ENCODE data around the gene TXNRD2. TPM values are rescaled to one million over a fixed set of nuclear protein-coding genes. Genes with fewer than 3 reads are reported as not detected.
"Not testable (repeated sequence)": the region's sequence is repeated elsewhere in the genome, so short reads cannot be mapped to it uniquely, and the experiment has no call there.

TXNRD2 gene
- total RNA-seq, 1 experiment from 2014 or later = 22.4 TPM

DNA sequence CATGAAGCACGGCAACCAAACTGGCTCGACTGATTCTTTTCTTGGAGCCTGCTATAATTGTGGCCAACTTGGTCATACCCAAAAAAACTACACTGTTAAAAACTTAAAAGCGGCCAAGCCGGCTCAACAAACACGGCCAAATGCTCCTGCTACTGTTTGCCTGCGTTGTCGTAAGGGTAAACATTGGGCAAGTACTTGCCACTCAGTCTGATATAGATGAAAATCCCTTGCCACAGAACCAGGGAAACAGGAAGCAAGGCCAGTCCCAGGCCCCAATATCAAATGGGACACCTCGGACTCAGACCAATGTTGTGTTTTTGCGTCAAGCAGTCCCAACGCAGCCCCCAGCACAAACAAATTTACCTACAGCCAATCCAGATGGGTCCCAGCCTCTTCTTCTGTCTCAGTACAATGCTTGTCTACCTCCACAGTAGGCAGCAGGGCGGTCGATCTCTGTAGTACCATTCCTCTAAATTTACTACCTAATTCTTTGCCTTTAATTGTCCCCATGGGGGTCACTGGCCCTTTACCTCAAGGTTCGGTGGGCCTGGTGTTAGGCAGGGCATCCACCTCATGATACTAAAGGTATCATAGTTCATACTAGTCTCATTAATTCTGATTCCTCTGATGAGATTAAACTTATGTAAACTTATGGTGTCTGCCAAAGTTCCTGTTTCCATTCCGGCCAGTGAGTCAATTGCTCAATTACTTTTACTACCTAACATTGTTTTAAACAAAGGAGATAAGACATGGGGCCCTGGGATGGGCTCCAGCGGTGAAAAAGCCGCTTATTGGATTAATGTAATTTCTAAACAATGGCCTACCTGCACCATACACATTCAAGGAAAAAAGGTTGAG lies 3.8 kb downstream of the TXNRD2 start:
- H4K20me1 ChIP-seq (ENCODE audit: insufficient read depth) = no peaks in the 10 kb centered on the region
- no peak overlapping the region for H3K4me2 ChIP-seq
- H3K9me3 ChIP-seq (ENCODE audit: insufficient read depth, low read depth) = no peaks in the 10 kb centered on the region; the same call in 1 of the 2 replicates
- POLR2A ChIA-PET (ENCODE audit: unreplicated experiment) = no interaction called here
- peaks cover 21% of the 10 kb centered on the region for H3K79me2 ChIP-seq (ENCODE audit: low read depth)
- H2AFZ ChIP-seq = no peak overlapping the region
- H3K27ac ChIP-seq = no peak overlapping the region
- H3K4me1 ChIP-seq (replicated peaks; ENCODE audit: insufficient read depth) = peaks cover 4% of the 10 kb centered on the region; the same call in 1 of the 2 replicates
- no peak overlapping the region for H3K4me3 ChIP-seq
- no peaks in the 10 kb centered on the region for H3K36me3 ChIP-seq (ENCODE audit: low read depth)
- no peak for TF ChIP-seq CTCF (conservative IDR thresholded peaks at IDR 0.05)
- TF ChIP-seq EZH2 (IDR thresholded peaks at IDR 0.05; ENCODE audit: low read depth) = no peak
- H3F3A ChIP-seq (ENCODE audit: insufficient read depth, low read depth) = no peaks in the 10 kb centered on the region
- no peak for DNase-seq
- H3K9me2 ChIP-seq (ENCODE audit: insufficient read depth) = no peaks in the 10 kb centered on the region
- intact Hi-C loops (cut with micrococcal nuclease; ENCODE audit: unreplicated experiment) = no loop called here
- no TSS peak for BruUV-seq (replicated peaks)
- no peaks in the 10 kb centered on the region for H3K27me3 ChIP-seq (ENCODE audit: insufficient read depth, low read depth)
- CTCF ChIA-PET = no interaction called here

DNA sequence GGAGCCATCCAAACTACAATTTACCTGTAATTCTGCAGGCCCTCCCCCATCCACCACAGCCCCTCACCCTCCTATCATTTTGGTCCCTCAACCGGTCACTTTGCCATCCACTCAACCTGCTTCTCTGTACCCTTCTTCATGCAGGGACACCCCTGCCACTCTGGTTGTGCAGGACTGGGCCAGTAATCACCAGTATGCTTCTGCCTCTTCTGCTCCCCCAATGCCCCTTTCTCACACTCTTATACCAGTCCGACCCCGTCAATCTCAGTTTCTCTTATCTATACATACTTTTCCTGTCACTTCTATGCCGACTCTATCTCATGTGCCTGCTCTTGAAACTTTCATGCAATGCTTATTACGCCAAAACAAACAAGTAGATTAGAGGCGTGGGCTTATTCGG lies 5.1 kb downstream of the TXNRD2 start:
- Histone ChIP-seq H4K20me1 (ENCODE audit: insufficient read depth) (no peaks in the 10 kb centered on the region), H3K9me2 (ENCODE audit: insufficient read depth) (no peaks in the 10 kb centered on the region), H3K36me3 (ENCODE audit: low read depth) (no peaks in the 10 kb centered on the region), H3K27ac (no peak overlapping the region), H2AFZ (no peak overlapping the region), H3K79me2 (ENCODE audit: low read depth) (peaks cover 10% of the 10 kb centered on the region), H3K4me3 (no peak overlapping the region), H3K27me3 (ENCODE audit: insufficient read depth, low read depth) (no peaks in the 10 kb centered on the region), H3F3A (ENCODE audit: insufficient read depth, low read depth) (no peaks in the 10 kb centered on the region), H3K9me3 (ENCODE audit: insufficient read depth, low read depth) (no peaks in the 10 kb centered on the region; the same call in 1 of the 2 replicates), H3K4me2 (no peak overlapping the region), H3K4me1 (replicated peaks; ENCODE audit: insufficient read depth) (no peaks in the 10 kb centered on the region)
- DNase-seq = no peak
- intact Hi-C loops (cut with micrococcal nuclease; ENCODE audit: unreplicated experiment) = no loop called here
- TF ChIP-seq EZH2 (IDR thresholded peaks at IDR 0.05; ENCODE audit: low read depth) (no peak), CTCF (conservative IDR thresholded peaks at IDR 0.05) (no peak)
- POLR2A ChIA-PET (ENCODE audit: unreplicated experiment) = no interaction called here
- CTCF ChIA-PET = no interaction called here
- BruUV-seq (replicated peaks) = no TSS peak

DNA sequence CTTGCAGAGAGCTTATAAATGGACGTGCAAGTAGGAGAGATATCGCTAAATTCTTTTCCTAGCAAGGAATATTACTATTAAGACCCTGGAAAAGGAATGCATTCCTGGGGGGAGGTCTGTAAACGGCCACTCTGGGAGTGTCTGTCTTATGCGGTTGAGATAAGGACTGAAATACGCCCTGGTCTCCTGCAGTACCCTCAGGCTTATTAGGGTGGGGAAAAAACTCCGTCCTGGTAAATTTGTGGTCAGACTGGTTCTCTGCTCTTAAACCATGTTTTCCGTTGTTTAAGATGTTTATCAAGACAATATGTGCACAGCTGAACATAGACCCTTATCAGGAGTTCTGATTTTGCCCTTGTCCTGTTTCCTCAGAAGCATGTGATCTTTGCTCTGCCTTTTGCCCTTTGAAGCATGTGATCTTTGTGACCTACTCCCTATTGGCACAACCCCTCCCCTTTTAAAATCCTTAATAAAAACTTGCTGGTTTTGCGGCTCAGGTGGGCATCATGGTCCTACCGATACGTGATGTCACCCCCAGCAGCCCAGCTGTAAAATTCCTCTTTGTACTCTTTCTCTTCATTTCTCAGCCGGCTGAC lies 6.4 kb downstream of the TXNRD2 start:
- CTCF ChIA-PET; H3K4me2 ChIP-seq; intact Hi-C loops (cut with micrococcal nuclease; ENCODE audit: unreplicated experiment); H3K9me3 ChIP-seq (ENCODE audit: insufficient read depth, low read depth); H2AFZ ChIP-seq; POLR2A ChIA-PET (ENCODE audit: unreplicated experiment); H3K9me2 ChIP-seq (ENCODE audit: insufficient read depth); H3K36me3 ChIP-seq (ENCODE audit: low read depth); H3K4me1 ChIP-seq (replicated peaks; ENCODE audit: insufficient read depth); H4K20me1 ChIP-seq (ENCODE audit: insufficient read depth); H3K79me2 ChIP-seq (ENCODE audit: low read depth); H3F3A ChIP-seq (ENCODE audit: insufficient read depth, low read depth); BruUV-seq (replicated peaks); H3K27ac ChIP-seq; H3K27me3 ChIP-seq (ENCODE audit: insufficient read depth, low read depth); DNase-seq; H3K4me3 ChIP-seq: not testable (repeated sequence)

Measured in PC-9 (cell line).